A549 (cell line): Measurements from ENCODE around the gene OGFOD2.

Source experiments
- POLR2A ChIP-seq: IDR thresholded peaks from 2 replicates; pipeline ENCODE4 v1.6.1; 2012; ENCODE audit warnings: mild to moderate bottlenecking, low read length
- RARB ChIP-seq: fragments of 250-450 bp; sonication (Bioruptor Pico); IDR thresholded peaks from 2 replicates; pipeline ENCODE4 v1.8.0; 2021; ENCODE audit warnings: mild to moderate bottlenecking, moderate library complexity
- TF ChIP-seq, protein P1 (sequence below): fragments of >200 bp; sonication (Bioruptor Twin); formaldehyde crosslinking; IDR thresholded peaks from 3 replicates; pipeline ENCODE4 v1.5.1; 2016
- TF ChIP-seq, protein P2 (sequence below): IDR thresholded peaks from 2 replicates; pipeline ENCODE4 v1.6.1; 2012

DNA sequence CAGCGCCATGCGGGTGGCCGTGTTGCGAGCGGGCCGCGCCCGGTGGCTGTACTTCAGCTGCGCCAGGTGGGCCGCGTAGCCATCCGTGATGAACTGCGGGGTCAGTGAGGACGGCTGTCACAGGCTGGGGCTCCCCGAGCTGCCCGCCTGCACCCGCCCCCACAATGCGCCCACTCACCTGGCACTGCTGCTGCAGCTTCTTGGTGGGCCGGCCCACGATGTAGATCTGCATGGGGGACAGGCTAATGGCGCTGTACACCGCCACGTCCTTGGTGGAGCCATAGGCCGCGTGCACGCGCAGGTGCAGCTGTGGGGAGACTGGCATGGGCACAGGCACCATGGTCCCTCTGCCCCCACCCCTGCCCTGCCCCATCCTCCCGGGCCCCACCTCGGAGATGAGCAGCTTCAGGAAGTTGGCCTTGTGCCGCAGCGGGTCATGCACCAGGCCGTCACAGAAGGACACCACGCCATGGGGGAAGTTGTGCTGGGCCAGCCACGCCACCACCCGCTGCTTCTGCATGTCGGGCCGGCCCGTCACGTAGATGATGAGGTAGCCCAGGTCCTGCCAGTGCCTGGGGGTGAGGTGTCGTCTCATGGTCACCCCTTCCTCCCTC, 11.3 kb downstream of the OGFOD2 start:
- TF ChIP-seq, protein P1, sequence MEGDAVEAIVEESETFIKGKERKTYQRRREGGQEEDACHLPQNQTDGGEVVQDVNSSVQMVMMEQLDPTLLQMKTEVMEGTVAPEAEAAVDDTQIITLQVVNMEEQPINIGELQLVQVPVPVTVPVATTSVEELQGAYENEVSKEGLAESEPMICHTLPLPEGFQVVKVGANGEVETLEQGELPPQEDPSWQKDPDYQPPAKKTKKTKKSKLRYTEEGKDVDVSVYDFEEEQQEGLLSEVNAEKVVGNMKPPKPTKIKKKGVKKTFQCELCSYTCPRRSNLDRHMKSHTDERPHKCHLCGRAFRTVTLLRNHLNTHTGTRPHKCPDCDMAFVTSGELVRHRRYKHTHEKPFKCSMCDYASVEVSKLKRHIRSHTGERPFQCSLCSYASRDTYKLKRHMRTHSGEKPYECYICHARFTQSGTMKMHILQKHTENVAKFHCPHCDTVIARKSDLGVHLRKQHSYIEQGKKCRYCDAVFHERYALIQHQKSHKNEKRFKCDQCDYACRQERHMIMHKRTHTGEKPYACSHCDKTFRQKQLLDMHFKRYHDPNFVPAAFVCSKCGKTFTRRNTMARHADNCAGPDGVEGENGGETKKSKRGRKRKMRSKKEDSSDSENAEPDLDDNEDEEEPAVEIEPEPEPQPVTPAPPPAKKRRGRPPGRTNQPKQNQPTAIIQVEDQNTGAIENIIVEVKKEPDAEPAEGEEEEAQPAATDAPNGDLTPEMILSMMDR: no peak
- TF ChIP-seq, protein P2, sequence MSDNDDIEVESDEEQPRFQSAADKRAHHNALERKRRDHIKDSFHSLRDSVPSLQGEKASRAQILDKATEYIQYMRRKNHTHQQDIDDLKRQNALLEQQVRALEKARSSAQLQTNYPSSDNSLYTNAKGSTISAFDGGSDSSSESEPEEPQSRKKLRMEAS: no peak
- TF ChIP-seq RARB (no peak), POLR2A (no peak)
